GM19099 (cell line): ENCODE data around the gene PDLIM5.

Experiments
- POLR2A ChIP-seq: IDR thresholded peaks from 3 replicates; pipeline ENCODE4 v1.6.1; 2011; ENCODE audit warnings: low read depth; ENCODE audit not compliant: insufficient read length; ENCODE audit errors: extremely low read depth

PDLIM5 gene

GRCh38 chr4:94598758-94599157 is 147.0 kb downstream of the PDLIM5 start:
- TF ChIP-seq POLR2A = no peak

- TF ChIP-seq POLR2A = no peak
Observed at GRCh38 chr4:94603170-94603747, 151.5 kb downstream of the PDLIM5 start.

GRCh38 chr4:94605241-94605805 is 153.6 kb downstream of the PDLIM5 start:
- TF ChIP-seq POLR2A = no peak

GRCh38 chr4:94610145-94610544 is 158.4 kb downstream of the PDLIM5 start:
- TF ChIP-seq POLR2A = no peak

GRCh38 chr4:94613248-94613647 is 161.5 kb downstream of the PDLIM5 start:
- no peak for TF ChIP-seq POLR2A

GRCh38 chr4:94615451-94615850 is 163.7 kb downstream of the PDLIM5 start:
- TF ChIP-seq POLR2A = no peak

GRCh38 chr4:94621491-94622080 is 169.8 kb downstream of the PDLIM5 start:
- TF ChIP-seq POLR2A = no peak

GRCh38 chr4:94623126-94623911 is 171.6 kb downstream of the PDLIM5 start:
- TF ChIP-seq POLR2A = no peak

GRCh38 chr4:94626942-94627341 is 175.2 kb downstream of the PDLIM5 start:
- TF ChIP-seq POLR2A = no peak

- no peak for TF ChIP-seq POLR2A
Observed at GRCh38 chr4:94629837-94630236, 178.1 kb downstream of the PDLIM5 start.

GRCh38 chr4:94634271-94634670 is 182.5 kb downstream of the PDLIM5 start:
- TF ChIP-seq POLR2A = no peak

- no peak for TF ChIP-seq POLR2A
Observed at GRCh38 chr4:94635177-94635576, 183.4 kb downstream of the PDLIM5 start.

- no peak for TF ChIP-seq POLR2A
Observed at GRCh38 chr4:94636004-94636403, 184.3 kb downstream of the PDLIM5 start.

- TF ChIP-seq POLR2A = no peak
Observed at GRCh38 chr4:94639298-94639697, 187.6 kb downstream of the PDLIM5 start.

GRCh38 chr4:94640151-94640550 is 188.4 kb downstream of the PDLIM5 start:
- TF ChIP-seq POLR2A = no peak
